K562 (cell line): Measurements from ENCODE around the gene ENG. TPM values are rescaled to one million over a fixed set of nuclear protein-coding genes. Genes with fewer than 3 reads are reported as not detected.

Experiments used
- ATAC-seq: fragments of 200-7000 bp; cut with Tn5 transposase; 3 replicates; pipeline ENCODE4 v1.9.1; 2020; ENCODE audit warnings: moderate library complexity
- BruUV-seq: library from RNA; stranded (reverse); fragments of 400-500 nt; replicated peaks from 2 replicates; lab custom pipeline; 2021; lab: Mats Ljungman, UMichigan
- CTCF ChIA-PET: fragments of 300-600 bp; formaldehyde crosslinking; extraction: SDS; loops from one replicate; lab custom pipeline; 2021; ENCODE audit warnings: low intra/inter-chr PET ratio; lab: Yijun Ruan, JAX
- POLR2A ChIA-PET: fragments of 300-600, 350-650 bp; sonication (Branson Sonifier 250); formaldehyde crosslinking; extraction: SDS; loops from one replicate; lab custom pipeline; 2021; ENCODE audit warnings: antibody characterized with exemption, inconsistent platforms; lab: Yijun Ruan, JAX
- DNase-seq, 4 experiments: peaks; one replicate each; pipeline versions ENCODE4 v3.0.0 to v3.0.0-alpha.2; 2011 to 2018; ENCODE audit warnings: low spot score in 3 of 4, mixed read lengths in 3 of 4; ENCODE audit errors: extremely low read depth in 1 of 4
- FAIRE-seq: peaks from 2 replicates; lab custom pipeline; 2011; peaks lifted over from hg19 to GRCh38; lab: Jason Lieb, UNC
- H2AFZ ChIP-seq: 2 replicates; pipeline ENCODE4 v1.6.0; 2011; ENCODE audit warnings: low read depth, low read length, control low read depth, inconsistent platforms
- H3K27ac ChIP-seq: fragments of 200-600 bp; 3 replicates; pipeline ENCODE4 v1.8.0; 2011; ENCODE audit warnings: low read depth, mild to moderate bottlenecking, control low read depth, inconsistent platforms, low read length, moderate library complexity, mixed read lengths; ENCODE audit errors: extremely low read depth
- H3K27me3 ChIP-seq, 2 experiments: fragments of 300-600 bp in 1 of 2; 2 replicates in 1 of 2; 3 replicates in 1 of 2; pipeline versions ENCODE4 v1.6.0 to v1.8.0; 2011; ENCODE audit warnings: inconsistent platforms in 2 of 2, low read length in 2 of 2, mild to moderate bottlenecking in 1 of 2, mixed read lengths in 1 of 2, moderate library complexity in 1 of 2; ENCODE audit not compliant: control insufficient read depth in 2 of 2, insufficient read depth in 2 of 2
- H3K36me3 ChIP-seq: fragments of 300-600 bp; 3 replicates; pipeline ENCODE4 v1.8.0; 2011; ENCODE audit warnings: mild to moderate bottlenecking, low read length, inconsistent platforms; ENCODE audit not compliant: control insufficient read depth, insufficient read depth
- H3K4me1 ChIP-seq, 2 experiments: fragments of 200-600 bp in 1 of 2; replicated peaks in 1 of 2; 2 replicates in 1 of 2; 3 replicates in 1 of 2; pipeline versions ENCODE4 v1.5.1 to v1.8.0; 2011; ENCODE audit warnings: inconsistent platforms in 2 of 2, low read length in 2 of 2, mild to moderate bottlenecking in 1 of 2, mixed read lengths in 1 of 2, moderate library complexity in 1 of 2; ENCODE audit not compliant: control insufficient read depth in 2 of 2, insufficient read depth in 2 of 2
- H3K4me2 ChIP-seq: 2 replicates; pipeline ENCODE4 v1.6.1; 2011; ENCODE audit warnings: low read length, control low read depth, inconsistent platforms, mixed read lengths; ENCODE audit not compliant: insufficient read depth
- H3K4me3 ChIP-seq: fragments of 200-600 bp; sonication (generic), shearing (Covaris generic); 2 replicates; pipeline ENCODE4 v1.5.1; 2016; ENCODE audit warnings: control low read depth, inconsistent platforms
- H3K79me2 ChIP-seq: fragments of 200-600 bp; 3 replicates; pipeline ENCODE4 v1.8.0; 2011; ENCODE audit warnings: low read length, inconsistent platforms; ENCODE audit not compliant: control insufficient read depth, insufficient read depth
- H3K9ac ChIP-seq, 2 experiments: 2 replicates each; pipeline versions ENCODE4 v1.6.0 to v1.6.1; 2011; ENCODE audit warnings: low read depth in 2 of 2, low read length in 2 of 2, control low read depth in 1 of 2, inconsistent platforms in 1 of 2, mild to moderate bottlenecking in 1 of 2, mixed read lengths in 1 of 2; ENCODE audit not compliant: insufficient read depth in 1 of 2
- H3K9me1 ChIP-seq: one replicate; pipeline ENCODE4 v1.6.0; 2011; ENCODE audit warnings: inconsistent platforms, mild to moderate bottlenecking, low read length, moderate library complexity; ENCODE audit not compliant: control insufficient read depth, insufficient read depth
- H3K9me3 ChIP-seq: replicated peaks from 2 replicates; pipeline ENCODE4 v1.5.1; 2011; ENCODE audit warnings: low read depth, low read length, inconsistent platforms; ENCODE audit not compliant: control insufficient read depth, insufficient read depth
- H4K20me1 ChIP-seq: replicated peaks from 2 replicates; pipeline ENCODE4 v1.6.1; 2011; ENCODE audit warnings: low read length, inconsistent platforms, mixed read lengths; ENCODE audit not compliant: control insufficient read depth, insufficient read depth
- ASH1L ChIP-seq: fragments of 450-650 bp; IDR thresholded peaks from 2 replicates; pipeline ENCODE4 v1.6.1; 2018; ENCODE audit warnings: borderline replicate concordance, mild to moderate bottlenecking, low read depth; ENCODE audit not compliant: partially characterized antibody
- CBFA2T3 ChIP-seq: fragments of 450-650 bp; IDR thresholded peaks from 2 replicates; pipeline ENCODE4 v1.6.1; 2017
- NEUROD1 ChIP-seq: fragments of 150-350 bp; IDR thresholded peaks from 2 replicates; pipeline ENCODE4 v1.6.1; 2014; ENCODE audit warnings: borderline replicate concordance, low read length, low read depth; ENCODE audit not compliant: partially characterized antibody
- PHF21A ChIP-seq: fragments of 450-650 bp; IDR thresholded peaks from 2 replicates; pipeline ENCODE4 v1.6.1; 2017; ENCODE audit warnings: low read depth, borderline replicate concordance
- SP2 ChIP-seq: IDR thresholded peaks from 2 replicates; pipeline ENCODE4 v1.6.1; 2011; ENCODE audit warnings: mild to moderate bottlenecking, low read depth, low read length, moderate library complexity; ENCODE audit not compliant: poor library complexity, severe bottlenecking; ENCODE audit errors: extremely low read depth
- TRIM28 ChIP-seq: fragments of 450-650 bp; IDR thresholded peaks from 2 replicates; pipeline ENCODE4 v1.6.1; 2017
- ZNF707 ChIP-seq: fragments of 250-450 bp; sonication (Bioruptor Pico); conservative IDR thresholded peaks from 2 replicates; pipeline ENCODE4 v1.8.0; 2022; ENCODE audit warnings: inconsistent platforms, mild to moderate bottlenecking, moderate library complexity
- WGBS: fragments of 100-300 bp; shearing (Covaris generic); methylation state at CpG from one replicate; pipeline ENCODE4 v1.1.6; 2016; ENCODE audit warnings: low coverage, mixed read lengths; ENCODE audit not compliant: insufficient coverage; ENCODE audit errors: missing lambda C conversion rate; 5-methylcytosine and 5-hydroxymethylcytosine counted together
- in situ Hi-C: fragments of 300-500 bp; cut with MboI; formaldehyde crosslinking; loops from 4 replicates; pipeline ENCODE4 v1.15.0; 2018; ENCODE audit warnings: inconsistent platforms, mixed read lengths
- intact Hi-C: fragments of 100-400 bp; cut with micrococcal nuclease; formaldehyde crosslinking; loops from 2 replicates; pipeline ENCODE4 v1.14.2; 2022
- polyA plus RNA-seq, 8 experiments: library from polyadenylated mRNA; depleted of rRNA in 4 of 8; stranded (reverse) in 5 of 8; unstranded in 3 of 8; fragments of >200 nt; fragmentation: Nextera tagmentation in 2 of 8; fragmentation: Illumina TruSeq in 1 of 8; extraction: Ambion mirVana in 2 of 8; extraction: Trizol in 1 of 8; gene quantifications; 2 replicates each; pipeline versions ENCODE4 v1.2.1 to v1.2.3, GENCODE V29; 2011 to 2014; ENCODE audit warnings: inconsistent platforms in 1 of 8, missing spikeins in 1 of 8
- total RNA-seq, 7 experiments: library from RNA; depleted of rRNA in 6 of 7; stranded (reverse); fragments of >200 nt in 6 of 7; fragmentation: Illumina TruSeq in 2 of 7; extraction: Trizol in 2 of 7; gene quantifications; 2 replicates each; pipeline versions ENCODE4 v1.2.1 to v1.2.3, GENCODE V29; 2011 to 2021; ENCODE audit warnings: low replicate concordance in 1 of 7
- TF ChIP-seq, protein P1 (sequence below): sonication (generic); formaldehyde crosslinking; IDR thresholded peaks from 2 replicates; pipeline ENCODE4 v1.4.0; 2020; ENCODE audit warnings: mild to moderate bottlenecking, missing genetic modification reagents
- TF ChIP-seq, protein P2 (sequence below): fragments of 450-650 bp; conservative IDR thresholded peaks from 2 replicates; pipeline ENCODE4 v1.6.1; 2016; ENCODE audit warnings: missing genetic modification characterization, low read depth, mild to moderate bottlenecking, control low read depth, missing compliant biosample characterization
- TF ChIP-seq, protein P3 (sequence below): sonication (generic); formaldehyde crosslinking; IDR thresholded peaks from 2 replicates; pipeline ENCODE4 v1.8.1; 2023; ENCODE audit warnings: mild to moderate bottlenecking, missing genetic modification reagents
- TF ChIP-seq, protein P4 (sequence below): sonication (generic); formaldehyde crosslinking; IDR thresholded peaks from 2 replicates; pipeline ENCODE4 v1.8.0; 2023; ENCODE audit warnings: mild to moderate bottlenecking, missing genetic modification reagents

ENG gene
- total and polyA plus RNA-seq, 9 of the 15 experiments (the other 6 are each of a cell fraction or from before 2014, with no cell fraction given) = 0.04 to 0.40 (median 0.14) TPM; not detected in 1

DNA sequence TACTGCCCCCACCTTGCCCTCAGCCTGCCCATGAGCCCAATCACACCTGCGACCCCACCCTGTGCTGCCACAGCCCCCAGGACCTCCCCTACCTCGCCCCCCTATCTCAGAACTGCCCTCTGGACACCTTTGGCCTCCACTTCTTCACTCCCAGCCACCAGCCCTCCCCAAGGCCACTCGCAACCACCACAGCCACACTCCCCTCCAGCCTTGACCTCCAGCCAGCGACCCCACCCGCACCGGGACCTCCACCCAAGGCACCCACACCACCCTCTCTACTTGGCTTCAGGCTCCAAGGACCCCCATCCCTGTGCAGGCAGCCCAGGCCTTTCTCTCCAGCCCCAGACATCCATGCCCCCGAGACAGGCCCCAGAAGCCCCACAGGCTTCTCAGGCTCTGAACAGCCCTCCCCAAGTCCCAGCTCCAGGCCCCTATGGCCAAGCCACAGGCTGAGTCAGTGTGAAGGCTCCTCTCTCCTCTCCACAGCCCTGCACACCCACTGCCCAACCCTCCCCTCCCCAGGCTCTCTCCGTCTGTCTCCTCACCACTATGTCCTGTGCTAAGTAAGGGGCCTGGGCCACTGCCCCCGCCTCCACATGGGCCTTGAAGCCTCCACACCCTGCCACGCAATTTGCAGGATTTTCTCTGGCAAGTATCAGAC lies 21.0 kb upstream of the ENG start:
- no peak overlapping the region for H2AFZ ChIP-seq
- peak overlapping the region in 1 of 2 experiments; percentile 62; a peak in 2 of 4 replicates for H3K9ac ChIP-seq
- intact Hi-C loops = loop anchor here (10.0 kb wide), 1 partner anchor 281 kb away; no protein-coding TSS in a partner anchor
- 63% methylated on average over 7 of the region's 10 CpGs for WGBS
- H3K9me3 ChIP-seq = no peaks in the 10 kb centered on the region
- no peaks in the 10 kb centered on the region for H3K27me3 ChIP-seq
- POLR2A ChIA-PET = interaction anchor here (1.5 to 2.4 kb wide), 2 partner anchors 13 to 24 kb away, joined by 3 to 9 read pairs; partner anchors contain the start of gene ST6GALNAC6
- ATAC-seq (peak; percentile 3; the same call in 1 of the 3 replicates), DNase-seq (no peak), FAIRE-seq (no peak)
- CTCF ChIA-PET = no interaction called here
- no peak overlapping the region for H3K4me3 ChIP-seq
- no TSS peak for BruUV-seq
- H4K20me1 ChIP-seq = no peaks in the 10 kb centered on the region
- H3K4me1 ChIP-seq = peaks cover 19 to 57% of the 10 kb centered on the region in 2 experiments; a peak in 4 of 5 replicates
- H3K4me2 ChIP-seq = no peak overlapping the region; the same call in 1 of the 2 replicates
- H3K79me2 ChIP-seq = peaks cover 12% of the 10 kb centered on the region; the same call in 2 of the 3 replicates
- in situ Hi-C loops = loop anchor here (5.0 to 10.0 kb wide), 3 partner anchors 37 to 373 kb away; no protein-coding TSS in a partner anchor
- H3K27ac ChIP-seq = 0 out of 3 replicates have a peak overlapping the region, but pooled peaks have one; percentile 21
- H3K9me1 ChIP-seq = no peaks in the 10 kb centered on the region
- peaks cover 3% of the 10 kb centered on the region; the same call in 1 of the 3 replicates for H3K36me3 ChIP-seq
- TF ChIP-seq, protein P1, sequence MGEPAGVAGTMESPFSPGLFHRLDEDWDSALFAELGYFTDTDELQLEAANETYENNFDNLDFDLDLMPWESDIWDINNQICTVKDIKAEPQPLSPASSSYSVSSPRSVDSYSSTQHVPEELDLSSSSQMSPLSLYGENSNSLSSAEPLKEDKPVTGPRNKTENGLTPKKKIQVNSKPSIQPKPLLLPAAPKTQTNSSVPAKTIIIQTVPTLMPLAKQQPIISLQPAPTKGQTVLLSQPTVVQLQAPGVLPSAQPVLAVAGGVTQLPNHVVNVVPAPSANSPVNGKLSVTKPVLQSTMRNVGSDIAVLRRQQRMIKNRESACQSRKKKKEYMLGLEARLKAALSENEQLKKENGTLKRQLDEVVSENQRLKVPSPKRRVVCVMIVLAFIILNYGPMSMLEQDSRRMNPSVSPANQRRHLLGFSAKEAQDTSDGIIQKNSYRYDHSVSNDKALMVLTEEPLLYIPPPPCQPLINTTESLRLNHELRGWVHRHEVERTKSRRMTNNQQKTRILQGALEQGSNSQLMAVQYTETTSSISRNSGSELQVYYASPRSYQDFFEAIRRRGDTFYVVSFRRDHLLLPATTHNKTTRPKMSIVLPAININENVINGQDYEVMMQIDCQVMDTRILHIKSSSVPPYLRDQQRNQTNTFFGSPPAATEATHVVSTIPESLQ (CRISPR knock-in tag) = no peak
- TF ChIP-seq ZNF707 (CRISPR knock-in tag) (no peak), CBFA2T3 (no peak), TRIM28 (no peak), PHF21A (no peak), SP2 (no peak), ASH1L (no peak), NEUROD1 (no peak)
- TF ChIP-seq, protein P2, sequence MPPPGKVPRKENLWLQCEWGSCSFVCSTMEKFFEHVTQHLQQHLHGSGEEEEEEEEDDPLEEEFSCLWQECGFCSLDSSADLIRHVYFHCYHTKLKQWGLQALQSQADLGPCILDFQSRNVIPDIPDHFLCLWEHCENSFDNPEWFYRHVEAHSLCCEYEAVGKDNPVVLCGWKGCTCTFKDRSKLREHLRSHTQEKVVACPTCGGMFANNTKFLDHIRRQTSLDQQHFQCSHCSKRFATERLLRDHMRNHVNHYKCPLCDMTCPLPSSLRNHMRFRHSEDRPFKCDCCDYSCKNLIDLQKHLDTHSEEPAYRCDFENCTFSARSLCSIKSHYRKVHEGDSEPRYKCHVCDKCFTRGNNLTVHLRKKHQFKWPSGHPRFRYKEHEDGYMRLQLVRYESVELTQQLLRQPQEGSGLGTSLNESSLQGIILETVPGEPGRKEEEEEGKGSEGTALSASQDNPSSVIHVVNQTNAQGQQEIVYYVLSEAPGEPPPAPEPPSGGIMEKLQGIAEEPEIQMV (tag) = no peak
- TF ChIP-seq, protein P3, sequence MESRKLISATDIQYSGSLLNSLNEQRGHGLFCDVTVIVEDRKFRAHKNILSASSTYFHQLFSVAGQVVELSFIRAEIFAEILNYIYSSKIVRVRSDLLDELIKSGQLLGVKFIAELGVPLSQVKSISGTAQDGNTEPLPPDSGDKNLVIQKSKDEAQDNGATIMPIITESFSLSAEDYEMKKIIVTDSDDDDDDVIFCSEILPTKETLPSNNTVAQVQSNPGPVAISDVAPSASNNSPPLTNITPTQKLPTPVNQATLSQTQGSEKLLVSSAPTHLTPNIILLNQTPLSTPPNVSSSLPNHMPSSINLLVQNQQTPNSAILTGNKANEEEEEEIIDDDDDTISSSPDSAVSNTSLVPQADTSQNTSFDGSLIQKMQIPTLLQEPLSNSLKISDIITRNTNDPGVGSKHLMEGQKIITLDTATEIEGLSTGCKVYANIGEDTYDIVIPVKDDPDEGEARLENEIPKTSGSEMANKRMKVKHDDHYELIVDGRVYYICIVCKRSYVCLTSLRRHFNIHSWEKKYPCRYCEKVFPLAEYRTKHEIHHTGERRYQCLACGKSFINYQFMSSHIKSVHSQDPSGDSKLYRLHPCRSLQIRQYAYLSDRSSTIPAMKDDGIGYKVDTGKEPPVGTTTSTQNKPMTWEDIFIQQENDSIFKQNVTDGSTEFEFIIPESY (CRISPR knock-in tag) = no peak
- TF ChIP-seq, protein P4, sequence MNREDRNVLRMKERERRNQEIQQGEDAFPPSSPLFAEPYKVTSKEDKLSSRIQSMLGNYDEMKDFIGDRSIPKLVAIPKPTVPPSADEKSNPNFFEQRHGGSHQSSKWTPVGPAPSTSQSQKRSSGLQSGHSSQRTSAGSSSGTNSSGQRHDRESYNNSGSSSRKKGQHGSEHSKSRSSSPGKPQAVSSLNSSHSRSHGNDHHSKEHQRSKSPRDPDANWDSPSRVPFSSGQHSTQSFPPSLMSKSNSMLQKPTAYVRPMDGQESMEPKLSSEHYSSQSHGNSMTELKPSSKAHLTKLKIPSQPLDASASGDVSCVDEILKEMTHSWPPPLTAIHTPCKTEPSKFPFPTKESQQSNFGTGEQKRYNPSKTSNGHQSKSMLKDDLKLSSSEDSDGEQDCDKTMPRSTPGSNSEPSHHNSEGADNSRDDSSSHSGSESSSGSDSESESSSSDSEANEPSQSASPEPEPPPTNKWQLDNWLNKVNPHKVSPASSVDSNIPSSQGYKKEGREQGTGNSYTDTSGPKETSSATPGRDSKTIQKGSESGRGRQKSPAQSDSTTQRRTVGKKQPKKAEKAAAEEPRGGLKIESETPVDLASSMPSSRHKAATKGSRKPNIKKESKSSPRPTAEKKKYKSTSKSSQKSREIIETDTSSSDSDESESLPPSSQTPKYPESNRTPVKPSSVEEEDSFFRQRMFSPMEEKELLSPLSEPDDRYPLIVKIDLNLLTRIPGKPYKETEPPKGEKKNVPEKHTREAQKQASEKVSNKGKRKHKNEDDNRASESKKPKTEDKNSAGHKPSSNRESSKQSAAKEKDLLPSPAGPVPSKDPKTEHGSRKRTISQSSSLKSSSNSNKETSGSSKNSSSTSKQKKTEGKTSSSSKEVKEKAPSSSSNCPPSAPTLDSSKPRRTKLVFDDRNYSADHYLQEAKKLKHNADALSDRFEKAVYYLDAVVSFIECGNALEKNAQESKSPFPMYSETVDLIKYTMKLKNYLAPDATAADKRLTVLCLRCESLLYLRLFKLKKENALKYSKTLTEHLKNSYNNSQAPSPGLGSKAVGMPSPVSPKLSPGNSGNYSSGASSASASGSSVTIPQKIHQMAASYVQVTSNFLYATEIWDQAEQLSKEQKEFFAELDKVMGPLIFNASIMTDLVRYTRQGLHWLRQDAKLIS = no peak
